Measurements from ENCODE around the gene SMIM35.

The SMIM35 gene

DNA sequence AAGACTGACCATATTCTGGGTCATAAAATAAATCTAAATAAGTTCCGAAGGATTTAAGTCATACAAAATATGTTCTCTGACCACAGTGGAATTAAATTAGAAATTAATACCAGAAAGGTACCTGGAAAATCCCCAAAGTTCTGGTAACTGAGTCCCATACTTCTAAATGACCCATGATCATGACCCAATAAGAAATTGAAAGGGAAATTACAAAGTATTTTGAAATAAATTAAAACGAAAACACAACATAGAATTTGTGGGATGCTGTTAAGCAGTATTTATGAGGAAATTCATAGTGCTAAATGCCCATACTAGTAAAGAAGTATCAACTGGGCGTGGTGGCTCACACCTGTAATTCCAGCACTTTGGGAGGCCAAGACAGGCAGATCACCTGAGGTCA, 123.9 kb downstream of the SMIM35 start:
- H3K4me1 ChIP-seq (ENCODE audit: insufficient read depth, low read length) = no peaks in the 10 kb centered on the region
- no peaks in the 10 kb centered on the region for H3K9me3 ChIP-seq (ENCODE audit: control insufficient read depth, insufficient read depth, low read length)
- no peak overlapping the region for H3K9ac ChIP-seq (ENCODE audit: low read depth, low read length)
- H3K36me3 ChIP-seq (ENCODE audit: insufficient read depth, low read length) = no peaks in the 10 kb centered on the region

DNA sequence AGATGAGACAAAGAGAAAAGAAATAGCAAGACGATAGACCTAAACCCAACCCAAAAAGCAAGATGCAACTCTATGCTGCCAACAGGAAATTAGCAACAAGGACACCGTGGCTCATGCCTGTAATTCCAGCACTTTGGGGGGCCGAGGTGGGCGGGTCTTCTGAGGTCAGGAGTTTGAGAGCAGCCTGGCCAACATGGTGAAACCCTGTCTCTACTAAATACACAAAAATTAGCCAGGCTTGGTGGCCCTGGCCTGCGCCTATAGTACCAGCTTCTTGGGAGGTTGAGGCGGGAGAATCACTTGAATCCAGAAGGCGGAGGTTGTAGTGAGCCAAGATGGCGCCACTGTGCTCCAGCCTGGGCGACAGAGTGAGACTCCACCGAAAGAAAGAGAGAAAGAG, 124.9 kb downstream of the SMIM35 start:
- Histone ChIP-seq H3K9me3 (ENCODE audit: control insufficient read depth, insufficient read depth, low read length) (no peaks in the 10 kb centered on the region), H3K9ac (ENCODE audit: low read depth, low read length) (no peak overlapping the region), H3K4me1 (ENCODE audit: insufficient read depth, low read length) (no peaks in the 10 kb centered on the region), H3K36me3 (ENCODE audit: insufficient read depth, low read length) (no peaks in the 10 kb centered on the region)

DNA sequence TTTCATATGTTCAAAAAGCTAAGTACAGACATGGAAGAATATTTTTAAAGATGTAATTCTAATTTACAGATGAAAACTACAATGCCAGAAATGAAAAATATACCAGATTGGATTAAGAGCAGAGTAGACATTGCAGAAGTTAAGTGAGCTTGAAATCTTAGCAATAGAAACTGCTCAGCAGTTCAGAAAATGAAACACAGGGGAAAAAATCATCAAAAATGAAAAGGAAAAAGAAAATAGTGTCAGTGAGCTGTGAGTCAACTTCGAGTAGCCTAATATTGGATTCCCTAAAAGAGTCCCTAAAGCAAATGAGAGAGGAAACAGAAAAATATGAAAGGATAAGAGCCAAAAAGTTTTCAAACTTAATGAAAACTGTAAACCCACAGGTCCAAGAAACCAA, 126.4 kb downstream of the SMIM35 start:
- Histone ChIP-seq H3K9ac (ENCODE audit: low read depth, low read length) (no peak overlapping the region), H3K36me3 (ENCODE audit: insufficient read depth, low read length) (no peaks in the 10 kb centered on the region), H3K4me1 (ENCODE audit: insufficient read depth, low read length) (no peaks in the 10 kb centered on the region), H3K9me3 (ENCODE audit: control insufficient read depth, insufficient read depth, low read length) (no peaks in the 10 kb centered on the region)

DNA sequence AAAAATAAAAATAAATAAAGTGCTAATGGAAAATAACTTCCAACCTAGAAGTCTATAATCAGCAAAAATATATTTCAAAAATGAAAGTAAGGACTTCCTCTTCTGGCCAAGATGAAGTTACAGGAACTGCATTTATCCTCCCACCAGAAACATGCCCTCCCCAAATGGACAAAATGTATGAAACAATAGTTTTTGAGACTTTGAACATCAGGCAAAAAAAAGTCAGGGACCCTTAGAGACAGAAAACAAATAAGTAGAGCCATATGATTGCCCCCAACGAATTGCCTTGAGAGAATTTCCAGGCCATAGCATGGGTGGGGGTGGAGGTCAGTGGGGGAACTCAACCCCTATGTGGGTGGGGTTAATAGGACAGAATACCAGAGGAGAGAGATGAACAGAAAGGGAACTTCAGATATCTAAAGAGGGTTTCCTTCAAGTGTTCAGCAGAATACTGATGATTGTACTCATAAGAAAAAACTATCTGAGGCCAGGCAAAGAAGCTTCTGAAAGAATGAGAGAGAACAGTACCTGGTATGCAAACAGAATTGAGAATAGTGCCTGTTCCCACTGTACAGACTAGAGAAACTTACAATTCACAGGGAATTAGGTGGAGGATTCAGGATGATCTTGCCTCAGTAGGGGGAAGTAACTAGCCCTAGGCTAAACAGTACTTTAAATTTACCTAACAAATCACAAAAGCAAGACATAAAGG, 127.2 kb downstream of the SMIM35 start:
- Histone ChIP-seq H3K4me1 (ENCODE audit: insufficient read depth, low read length) (no peaks in the 10 kb centered on the region), H3K36me3 (ENCODE audit: insufficient read depth, low read length) (no peaks in the 10 kb centered on the region), H3K9me3 (ENCODE audit: control insufficient read depth, insufficient read depth, low read length) (no peaks in the 10 kb centered on the region), H3K9ac (ENCODE audit: low read depth, low read length) (no peak overlapping the region)

DNA sequence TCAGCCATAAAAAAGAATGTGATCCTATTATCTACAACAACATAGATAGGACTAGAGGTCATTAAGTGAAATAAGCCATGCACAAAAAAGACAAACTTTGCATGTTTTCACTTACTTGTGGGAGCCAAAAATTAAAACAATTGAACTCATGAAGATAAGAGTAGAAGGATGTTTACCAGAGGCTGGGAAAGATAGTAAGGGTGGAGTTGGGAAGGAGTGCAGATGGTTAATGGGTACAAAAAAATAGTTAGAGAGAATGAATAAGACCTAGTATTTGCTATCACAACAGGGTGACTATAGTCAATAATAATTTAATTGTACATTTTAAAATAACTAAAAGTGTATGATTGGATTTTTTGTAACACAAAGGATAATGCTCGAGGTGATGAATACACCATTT, 127.8 kb downstream of the SMIM35 start:
- Histone ChIP-seq H3K9ac (ENCODE audit: low read depth, low read length) (no peak overlapping the region), H3K36me3 (ENCODE audit: insufficient read depth, low read length) (no peaks in the 10 kb centered on the region), H3K4me1 (ENCODE audit: insufficient read depth, low read length) (no peaks in the 10 kb centered on the region), H3K9me3 (ENCODE audit: control insufficient read depth, insufficient read depth, low read length) (no peaks in the 10 kb centered on the region)
